ENCODE data around the gene CNTNAP1.
A peak's percentile ranks its signal among the peaks of the same experiment; 100 is the strongest.

The CNTNAP1 gene

GRCh38 chr17:42704490-42704836 lies 22.1 kb downstream of the CNTNAP1 start:
- TF ChIP-seq GABPA (IDR thresholded peaks at IDR 0.05; ENCODE audit: low read depth) (no peak), REST (IDR thresholded peaks at IDR 0.05; ENCODE audit: insufficient replicate concordance, low read depth) (no peak), CTCF (IDR thresholded peaks at IDR 0.05; ENCODE audit: insufficient read depth, low read length) (no peak), POLR2AphosphoS5 (IDR thresholded peaks at IDR 0.05; ENCODE audit: low read depth) (no peak), SPI1 (IDR thresholded peaks at IDR 0.05; ENCODE audit: borderline replicate concordance, low read depth) (no peak)
- H3K27me3 ChIP-seq (ENCODE audit: insufficient read depth, poor library complexity, severe bottlenecking): no peaks in the 10 kb centered on the region
- no peak for DNase-seq (ENCODE audit: low read depth in 1 of 2, low spot score in 1 of 2)
- H3K27ac ChIP-seq (replicated peaks): no peak overlapping the region
- H3K4me3 ChIP-seq (replicated peaks; ENCODE audit: insufficient read depth, low read length): no peak overlapping the region

GRCh38 chr17:42704837-42705494 lies 22.6 kb downstream of the CNTNAP1 start:
- DNase-seq (ENCODE audit: low read depth in 1 of 2, low spot score in 1 of 2): no peak
- Histone ChIP-seq H3K27ac (replicated peaks) (no peak overlapping the region), H3K27me3 (ENCODE audit: insufficient read depth, poor library complexity, severe bottlenecking) (no peaks in the 10 kb centered on the region), H3K4me3 (replicated peaks; ENCODE audit: insufficient read depth, low read length) (no peak overlapping the region)
- TF ChIP-seq SPI1 (IDR thresholded peaks at IDR 0.05; ENCODE audit: borderline replicate concordance, low read depth) (no peak), REST (IDR thresholded peaks at IDR 0.05; ENCODE audit: insufficient replicate concordance, low read depth) (no peak), GABPA (IDR thresholded peaks at IDR 0.05; ENCODE audit: low read depth) (no peak), CTCF (IDR thresholded peaks at IDR 0.05; ENCODE audit: insufficient read depth, low read length) (no peak), POLR2AphosphoS5 (IDR thresholded peaks at IDR 0.05; ENCODE audit: low read depth) (no peak)

- TF ChIP-seq GABPA (IDR thresholded peaks at IDR 0.05; ENCODE audit: low read depth) (no peak), POLR2AphosphoS5 (IDR thresholded peaks at IDR 0.05; ENCODE audit: low read depth) (peak; percentile 74; the same call in 1 of the 2 replicates)
- no peaks in the 10 kb centered on the region for H3K27me3 ChIP-seq (ENCODE audit: insufficient read depth, poor library complexity, severe bottlenecking)
- H3K27ac ChIP-seq (replicated peaks): no peak overlapping the region
- H3K4me3 ChIP-seq (replicated peaks; ENCODE audit: insufficient read depth, low read length): no peak overlapping the region
- DNase-seq (ENCODE audit: low read depth in 1 of 2, low spot score in 1 of 2): peak in 1 of 2 experiments; percentile 61
Observed at GRCh38 chr17:42706732-42707131, 24.4 kb downstream of the CNTNAP1 start.

GRCh38 chr17:42708588-42708987 lies 26.3 kb downstream of the CNTNAP1 start:
- H3K4me3 ChIP-seq (replicated peaks; ENCODE audit: insufficient read depth, low read length): no peak overlapping the region
- no peak for TF ChIP-seq SPI1 (IDR thresholded peaks at IDR 0.05; ENCODE audit: borderline replicate concordance, low read depth)
- no peak for TF ChIP-seq REST (IDR thresholded peaks at IDR 0.05; ENCODE audit: insufficient replicate concordance, low read depth)
- no peak for TF ChIP-seq CTCF (IDR thresholded peaks at IDR 0.05; ENCODE audit: insufficient read depth, low read length)
- no peak for TF ChIP-seq GABPA (IDR thresholded peaks at IDR 0.05; ENCODE audit: low read depth)
- TF ChIP-seq POLR2AphosphoS5 (IDR thresholded peaks at IDR 0.05; ENCODE audit: low read depth): no peak
- peak in 1 of 2 experiments; percentile 66 for DNase-seq (ENCODE audit: low read depth in 1 of 2, low spot score in 1 of 2)
- H3K27ac ChIP-seq (replicated peaks): no peak overlapping the region
- no peaks in the 10 kb centered on the region for H3K27me3 ChIP-seq (ENCODE audit: insufficient read depth, poor library complexity, severe bottlenecking)
